HL-60 (cell line): Measurements from ENCODE around the gene RANBP9.

Experiments
- DNase-seq, 2 experiments: peaks; one replicate each; pipeline ENCODE4 v3.0.0-alpha.2; 2010 to 2020; ENCODE audit warnings: low read depth in 1 of 2, low spot score in 1 of 2
- H3K27ac ChIP-seq: fragments of 250-450 bp; sonication (Bioruptor Pico); replicated peaks from 2 replicates; pipeline ENCODE4 v1.5.1; 2020; ENCODE audit warnings: mild to moderate bottlenecking, moderate library complexity
- H3K27me3 ChIP-seq: fragments of 250-450 bp; sonication (Bioruptor Pico); 2 replicates; pipeline ENCODE4 v1.5.1; 2021; ENCODE audit warnings: mild to moderate bottlenecking, moderate library complexity; ENCODE audit not compliant: insufficient read depth, poor library complexity, severe bottlenecking
- H3K4me3 ChIP-seq: replicated peaks from 2 replicates; pipeline ENCODE4 v1.5.1; 2011; ENCODE audit warnings: mild to moderate bottlenecking, control low read depth, low read length; ENCODE audit not compliant: insufficient read depth
- GABPA ChIP-seq: IDR thresholded peaks from 2 replicates; pipeline ENCODE4 v1.6.1; 2012; ENCODE audit warnings: low read depth
- POLR2AphosphoS5 ChIP-seq: IDR thresholded peaks from 2 replicates; pipeline ENCODE4 v1.6.1; 2012; ENCODE audit warnings: low read depth
- REST ChIP-seq: IDR thresholded peaks from 2 replicates; pipeline ENCODE4 v1.6.1; 2012; ENCODE audit warnings: low read depth; ENCODE audit not compliant: insufficient replicate concordance
- SPI1 ChIP-seq: IDR thresholded peaks from 2 replicates; pipeline ENCODE4 v1.6.1; 2012; ENCODE audit warnings: low read depth, mild to moderate bottlenecking, borderline replicate concordance
- TF ChIP-seq, protein P1 (sequence below): IDR thresholded peaks from one replicate; pipeline ENCODE4 v1.5.1; 2011; ENCODE audit warnings: low read length, control low read depth, inconsistent platforms; ENCODE audit not compliant: insufficient read depth

Gene RANBP9

GRCh38 chr6:13591205-13591921 lies 120.3 kb downstream of the RANBP9 start:
- no peaks in the 10 kb centered on the region for H3K27me3 ChIP-seq
- DNase-seq = no peak
- H3K4me3 ChIP-seq = no peak overlapping the region
- H3K27ac ChIP-seq = no peak overlapping the region
- TF ChIP-seq, protein P1, sequence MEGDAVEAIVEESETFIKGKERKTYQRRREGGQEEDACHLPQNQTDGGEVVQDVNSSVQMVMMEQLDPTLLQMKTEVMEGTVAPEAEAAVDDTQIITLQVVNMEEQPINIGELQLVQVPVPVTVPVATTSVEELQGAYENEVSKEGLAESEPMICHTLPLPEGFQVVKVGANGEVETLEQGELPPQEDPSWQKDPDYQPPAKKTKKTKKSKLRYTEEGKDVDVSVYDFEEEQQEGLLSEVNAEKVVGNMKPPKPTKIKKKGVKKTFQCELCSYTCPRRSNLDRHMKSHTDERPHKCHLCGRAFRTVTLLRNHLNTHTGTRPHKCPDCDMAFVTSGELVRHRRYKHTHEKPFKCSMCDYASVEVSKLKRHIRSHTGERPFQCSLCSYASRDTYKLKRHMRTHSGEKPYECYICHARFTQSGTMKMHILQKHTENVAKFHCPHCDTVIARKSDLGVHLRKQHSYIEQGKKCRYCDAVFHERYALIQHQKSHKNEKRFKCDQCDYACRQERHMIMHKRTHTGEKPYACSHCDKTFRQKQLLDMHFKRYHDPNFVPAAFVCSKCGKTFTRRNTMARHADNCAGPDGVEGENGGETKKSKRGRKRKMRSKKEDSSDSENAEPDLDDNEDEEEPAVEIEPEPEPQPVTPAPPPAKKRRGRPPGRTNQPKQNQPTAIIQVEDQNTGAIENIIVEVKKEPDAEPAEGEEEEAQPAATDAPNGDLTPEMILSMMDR = no peak
- TF ChIP-seq POLR2AphosphoS5 (no peak), REST (no peak), SPI1 (no peak), GABPA (no peak)

- TF ChIP-seq GABPA (no peak), POLR2AphosphoS5 (no peak), SPI1 (no peak), REST (no peak)
- TF ChIP-seq, protein P1 = no peak
- no peaks in the 10 kb centered on the region for H3K27me3 ChIP-seq
- DNase-seq = no peak
Measured at GRCh38 chr6:13590574-13591153, 121.0 kb downstream of the RANBP9 start.

GRCh38 chr6:13589801-13590200 lies 121.8 kb downstream of the RANBP9 start:
- no peak overlapping the region for H3K4me3 ChIP-seq
- H3K27me3 ChIP-seq = no peaks in the 10 kb centered on the region
- TF ChIP-seq GABPA = no peak
- no peak for TF ChIP-seq REST
- no peak for TF ChIP-seq POLR2AphosphoS5
- TF ChIP-seq, protein P1 = no peak
- no peak for TF ChIP-seq SPI1
- H3K27ac ChIP-seq = no peak overlapping the region
- DNase-seq = no peak

More at GRCh38 chr6:13590574-13591153, 121.0 kb downstream of the RANBP9 start:
- H3K4me3 ChIP-seq = no peak overlapping the region
- no peak overlapping the region for H3K27ac ChIP-seq
